ENCODE data around the gene DISP2.

DISP2 gene, protein sequence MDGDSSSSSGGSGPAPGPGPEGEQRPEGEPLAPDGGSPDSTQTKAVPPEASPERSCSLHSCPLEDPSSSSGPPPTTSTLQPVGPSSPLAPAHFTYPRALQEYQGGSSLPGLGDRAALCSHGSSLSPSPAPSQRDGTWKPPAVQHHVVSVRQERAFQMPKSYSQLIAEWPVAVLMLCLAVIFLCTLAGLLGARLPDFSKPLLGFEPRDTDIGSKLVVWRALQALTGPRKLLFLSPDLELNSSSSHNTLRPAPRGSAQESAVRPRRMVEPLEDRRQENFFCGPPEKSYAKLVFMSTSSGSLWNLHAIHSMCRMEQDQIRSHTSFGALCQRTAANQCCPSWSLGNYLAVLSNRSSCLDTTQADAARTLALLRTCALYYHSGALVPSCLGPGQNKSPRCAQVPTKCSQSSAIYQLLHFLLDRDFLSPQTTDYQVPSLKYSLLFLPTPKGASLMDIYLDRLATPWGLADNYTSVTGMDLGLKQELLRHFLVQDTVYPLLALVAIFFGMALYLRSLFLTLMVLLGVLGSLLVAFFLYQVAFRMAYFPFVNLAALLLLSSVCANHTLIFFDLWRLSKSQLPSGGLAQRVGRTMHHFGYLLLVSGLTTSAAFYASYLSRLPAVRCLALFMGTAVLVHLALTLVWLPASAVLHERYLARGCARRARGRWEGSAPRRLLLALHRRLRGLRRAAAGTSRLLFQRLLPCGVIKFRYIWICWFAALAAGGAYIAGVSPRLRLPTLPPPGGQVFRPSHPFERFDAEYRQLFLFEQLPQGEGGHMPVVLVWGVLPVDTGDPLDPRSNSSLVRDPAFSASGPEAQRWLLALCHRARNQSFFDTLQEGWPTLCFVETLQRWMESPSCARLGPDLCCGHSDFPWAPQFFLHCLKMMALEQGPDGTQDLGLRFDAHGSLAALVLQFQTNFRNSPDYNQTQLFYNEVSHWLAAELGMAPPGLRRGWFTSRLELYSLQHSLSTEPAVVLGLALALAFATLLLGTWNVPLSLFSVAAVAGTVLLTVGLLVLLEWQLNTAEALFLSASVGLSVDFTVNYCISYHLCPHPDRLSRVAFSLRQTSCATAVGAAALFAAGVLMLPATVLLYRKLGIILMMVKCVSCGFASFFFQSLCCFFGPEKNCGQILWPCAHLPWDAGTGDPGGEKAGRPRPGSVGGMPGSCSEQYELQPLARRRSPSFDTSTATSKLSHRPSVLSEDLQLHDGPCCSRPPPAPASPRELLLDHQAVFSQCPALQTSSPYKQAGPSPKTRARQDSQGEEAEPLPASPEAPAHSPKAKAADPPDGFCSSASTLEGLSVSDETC (N-terminal part only)

DNA sequence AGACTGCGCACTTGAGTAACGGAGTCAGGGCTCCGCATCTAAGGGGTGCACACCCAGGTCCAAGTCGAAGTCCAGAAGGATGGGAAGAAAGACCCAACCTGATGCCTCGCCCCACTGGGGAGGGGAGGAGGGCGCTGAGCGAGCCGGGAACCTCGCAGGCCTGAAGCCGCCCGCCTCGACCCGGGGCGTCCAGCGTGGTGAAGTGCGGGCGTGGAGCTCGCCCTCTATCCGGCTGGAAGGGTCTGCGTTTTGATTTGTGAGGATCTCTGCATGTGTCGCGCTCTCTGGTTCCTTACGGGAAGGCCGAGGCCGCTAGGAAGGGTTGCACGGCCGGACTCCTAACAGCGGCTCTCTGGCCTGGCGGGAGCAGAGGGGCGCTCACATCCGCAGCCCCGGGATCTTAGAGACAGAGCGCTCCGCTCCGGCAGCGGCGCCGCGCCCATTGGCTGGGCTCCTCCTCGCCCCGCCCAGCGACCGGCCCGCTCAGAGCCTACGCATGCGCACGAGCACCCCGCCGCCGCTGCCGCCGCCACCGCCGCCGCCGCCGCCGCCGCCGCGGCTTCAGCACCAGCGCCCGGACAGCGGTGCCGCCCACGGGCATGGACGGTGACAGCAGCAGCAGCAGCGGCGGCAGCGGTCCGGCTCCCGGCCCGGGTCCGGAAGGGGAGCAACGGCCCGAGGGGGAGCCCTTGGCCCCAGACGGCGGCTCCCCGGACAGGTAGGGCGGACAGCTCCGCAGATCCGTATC, at the start of gene DISP2:
Gene DISP2 (plus strand): TSS at position 497 of the 748 bp plus-strand sequence. CDS start 103 bp downstream, at position 600.
- in situ Hi-C loops (cut with MboI; ENCODE audit: low sequenced_read_pairs) = no loop called here

DNA sequence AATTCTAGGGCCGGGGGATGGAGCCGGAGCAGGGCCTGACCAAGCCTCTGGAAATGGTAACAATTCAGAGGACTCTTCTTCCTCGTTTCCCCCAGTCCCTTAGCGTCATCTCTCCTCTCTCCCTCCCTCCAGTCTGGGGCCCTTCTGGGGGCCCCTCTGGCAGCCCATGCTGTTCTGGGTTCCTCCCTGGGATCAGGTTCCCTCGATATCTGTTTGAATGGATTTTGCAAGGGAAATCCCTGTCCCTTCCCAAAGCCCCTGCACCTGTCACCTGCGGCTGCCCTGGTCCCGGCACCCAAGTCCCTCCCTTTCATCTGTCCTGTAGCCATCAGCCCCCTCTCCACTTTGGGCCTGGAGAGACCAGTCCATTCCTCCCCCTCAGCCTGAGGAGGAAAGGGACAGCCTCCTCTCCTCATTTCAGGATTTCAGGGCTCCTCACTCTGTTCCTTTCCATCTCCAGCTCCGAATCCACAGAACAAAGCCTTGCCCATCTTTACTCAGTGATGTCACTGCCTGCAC, 48.6 kb upstream of the DISP2 start:
- in situ Hi-C loops (cut with MboI; ENCODE audit: low sequenced_read_pairs) = no loop called here

DNA sequence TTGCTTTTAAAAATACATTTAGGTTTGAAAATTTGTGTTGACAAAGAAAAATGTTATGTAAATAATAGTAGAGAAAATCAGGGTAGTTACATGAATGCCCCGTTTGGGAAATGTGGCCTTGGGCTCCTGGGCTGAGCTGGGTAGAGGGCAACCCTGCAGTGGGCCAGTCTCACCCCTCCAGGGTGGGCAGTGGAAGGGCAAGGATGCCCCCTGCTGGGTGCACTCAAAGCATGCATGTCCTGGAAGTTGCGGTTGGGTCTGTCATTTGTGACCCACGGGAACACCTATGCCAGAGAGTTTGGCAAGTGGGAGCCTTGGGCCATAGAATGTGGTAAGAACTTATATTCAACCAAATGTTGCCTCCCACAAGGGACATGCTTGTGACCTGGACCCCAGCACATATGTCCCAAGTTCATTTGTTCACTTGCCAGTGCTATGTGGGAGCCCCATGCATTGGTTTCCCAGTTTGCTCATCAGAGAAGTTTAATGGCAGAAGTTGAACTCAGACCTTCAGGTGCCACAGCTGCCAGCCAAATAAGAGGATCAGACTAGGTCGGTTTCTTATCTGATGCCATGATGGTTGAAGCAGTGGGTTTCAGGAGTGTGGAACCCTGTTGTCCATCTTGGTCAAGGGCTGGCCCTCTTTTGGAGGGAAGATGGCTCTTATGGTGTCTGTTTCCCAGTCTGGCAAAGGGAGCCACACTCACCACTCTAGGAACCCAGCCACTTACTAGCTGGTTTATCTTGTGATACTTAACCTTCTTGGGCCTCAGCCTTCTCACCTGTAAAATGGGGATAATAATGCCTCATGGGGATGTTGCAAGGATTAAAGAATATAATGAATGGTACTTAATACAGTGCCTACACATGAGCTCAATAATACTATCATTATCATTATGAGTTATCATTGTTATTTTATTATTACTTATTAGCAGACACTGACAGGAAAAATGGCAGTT, 47.7 kb upstream of the DISP2 start:
- in situ Hi-C loops (cut with MboI; ENCODE audit: low sequenced_read_pairs) = no loop called here

DNA sequence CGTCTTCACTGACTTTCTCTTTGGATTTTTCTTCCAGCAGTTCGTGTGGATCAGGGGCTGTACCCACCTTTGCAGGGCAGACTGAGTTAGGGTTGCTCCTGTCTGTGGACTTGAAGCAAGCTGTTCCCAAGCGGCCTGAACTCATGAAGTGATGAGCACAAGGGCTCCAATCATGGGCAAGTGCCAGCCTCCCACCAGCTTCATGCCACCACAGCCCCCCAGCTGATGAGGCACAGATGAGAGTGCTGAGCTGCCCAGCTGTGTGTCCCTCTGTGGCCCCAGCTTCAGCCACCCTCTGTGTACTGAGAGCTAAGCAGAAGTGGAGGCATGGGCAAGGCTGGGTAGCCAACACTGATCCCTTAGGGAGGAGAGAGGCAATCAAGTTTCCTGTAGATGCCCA, 47.0 kb upstream of the DISP2 start:
- in situ Hi-C loops (cut with MboI; ENCODE audit: low sequenced_read_pairs) = no loop called here

DNA sequence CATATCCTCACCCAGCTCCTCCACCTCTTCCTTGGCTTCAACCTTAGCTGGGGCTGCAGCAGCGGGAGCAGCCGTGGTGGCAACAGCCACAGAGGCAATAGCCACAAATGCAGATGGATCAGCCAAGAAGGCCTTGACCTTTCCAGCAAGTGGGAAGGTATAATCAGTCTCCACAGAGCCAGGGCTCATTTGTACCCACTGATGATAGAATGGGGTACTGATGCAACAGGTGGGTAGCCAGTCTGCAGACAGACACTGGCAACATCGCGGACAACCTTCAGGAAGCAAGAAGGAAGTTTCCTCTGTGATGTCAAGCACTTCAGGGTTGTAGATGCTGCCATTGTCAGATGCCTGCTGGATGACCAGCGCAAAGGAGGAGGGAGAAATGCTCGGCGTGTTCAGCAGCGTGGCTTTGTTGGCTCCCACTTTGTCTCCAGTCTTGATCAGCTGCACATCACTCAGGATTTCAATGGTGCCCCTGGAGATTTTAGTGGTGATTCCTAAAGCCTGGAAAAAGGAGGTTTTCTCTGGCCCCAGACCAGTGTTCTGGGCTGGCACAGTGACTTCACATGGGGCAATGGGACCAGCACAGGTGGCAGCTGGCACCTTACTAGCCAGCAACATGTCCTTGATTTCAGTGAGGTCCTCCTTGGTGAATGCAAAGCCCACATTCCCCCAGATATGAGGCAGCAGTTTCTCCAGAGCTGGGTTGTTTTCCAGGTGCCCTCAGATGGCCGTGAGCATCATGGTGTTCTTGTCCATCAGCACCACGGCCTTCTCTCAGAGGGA, 45.5 kb upstream of the DISP2 start:
- in situ Hi-C loops (cut with MboI; ENCODE audit: low sequenced_read_pairs) = no loop called here

DNA sequence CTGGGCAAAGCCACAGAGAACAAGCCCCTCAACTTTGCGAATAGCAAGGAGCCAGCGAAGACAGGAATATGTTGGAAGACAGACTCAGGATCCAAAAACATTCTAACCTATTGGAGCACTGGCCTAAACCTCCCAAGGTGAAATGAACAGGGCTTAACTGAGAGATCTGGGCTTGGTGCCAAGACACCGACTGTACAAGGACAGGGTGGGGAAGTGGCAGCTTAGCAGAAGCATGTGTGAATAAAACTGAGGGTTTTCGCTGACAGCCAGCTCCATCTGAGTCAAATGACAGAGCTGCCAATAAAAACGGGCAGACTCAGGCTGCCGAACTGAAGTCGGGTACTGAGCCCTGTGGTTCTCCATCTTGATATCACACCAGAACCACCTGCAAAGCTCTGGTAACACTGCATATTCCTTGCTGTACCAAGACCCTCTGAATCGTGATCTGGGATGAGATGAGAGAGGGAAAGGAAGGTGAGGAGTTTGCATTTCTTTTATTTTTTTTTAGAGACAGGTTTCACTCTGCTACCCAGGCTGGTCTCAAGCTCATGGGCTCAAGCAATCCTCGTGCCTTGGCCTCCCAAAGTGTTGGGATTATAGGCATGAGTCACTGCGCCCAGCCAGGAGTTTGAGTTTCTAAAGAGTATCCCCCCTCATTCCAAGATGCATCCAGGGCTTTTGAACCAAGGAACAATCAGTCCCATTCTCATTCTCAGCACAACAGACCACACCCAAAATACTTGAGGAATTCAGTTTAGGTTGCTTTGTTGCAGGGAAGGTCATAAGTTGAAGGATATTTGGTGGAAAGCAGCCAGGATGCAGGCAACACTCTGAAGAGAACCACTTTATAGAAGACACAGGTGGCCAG, 44.3 kb upstream of the DISP2 start:
- in situ Hi-C loops (cut with MboI; ENCODE audit: low sequenced_read_pairs) = no loop called here

DNA sequence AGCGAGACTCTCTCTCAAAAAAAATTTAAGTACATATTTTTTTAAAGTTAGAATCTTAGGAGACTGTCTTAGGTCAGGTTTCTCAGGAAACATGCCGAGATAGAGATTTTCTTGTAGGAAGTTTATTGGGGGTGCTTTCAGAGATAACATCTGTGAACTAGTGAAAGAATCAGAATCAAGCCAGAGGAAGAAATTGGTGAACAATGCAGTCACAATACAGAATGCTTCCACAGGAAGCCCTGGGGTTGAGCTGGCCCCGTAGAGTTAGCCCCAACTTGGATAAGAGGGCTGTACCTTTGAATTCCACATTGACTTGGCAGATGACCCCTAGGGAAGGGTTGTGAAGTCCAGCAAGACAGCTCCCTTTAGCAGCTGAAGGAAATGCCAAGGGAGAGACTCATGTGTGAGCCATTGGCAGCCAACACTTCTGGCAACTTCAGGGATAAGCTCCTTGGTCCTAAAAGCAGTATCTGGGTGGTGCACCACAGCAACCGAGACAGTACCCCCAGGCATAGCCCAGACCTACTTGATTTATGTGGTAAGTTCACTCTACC, 43.2 kb upstream of the DISP2 start:
- in situ Hi-C loops (cut with MboI; ENCODE audit: low sequenced_read_pairs) = no loop called here

DNA sequence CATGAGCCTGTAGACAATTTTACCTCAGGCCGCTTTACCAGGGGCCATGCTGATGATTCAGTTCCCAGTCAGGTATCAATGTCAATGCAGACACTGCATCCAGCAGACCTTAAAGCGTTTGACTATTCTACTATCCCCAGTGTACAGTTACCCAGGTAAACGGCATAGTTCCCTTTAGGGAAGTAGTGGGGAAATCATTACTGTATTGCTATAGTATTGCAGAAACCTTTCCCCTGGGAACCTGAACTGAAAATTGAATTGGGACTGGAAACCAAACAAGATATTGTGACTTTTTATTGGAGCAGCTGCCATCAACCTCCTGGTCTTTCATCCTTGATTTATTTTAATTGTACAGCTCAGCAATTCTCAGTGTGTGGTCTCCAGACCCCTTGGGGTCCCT, 41.1 kb upstream of the DISP2 start:
- in situ Hi-C loops (cut with MboI; ENCODE audit: low sequenced_read_pairs) = no loop called here

DNA sequence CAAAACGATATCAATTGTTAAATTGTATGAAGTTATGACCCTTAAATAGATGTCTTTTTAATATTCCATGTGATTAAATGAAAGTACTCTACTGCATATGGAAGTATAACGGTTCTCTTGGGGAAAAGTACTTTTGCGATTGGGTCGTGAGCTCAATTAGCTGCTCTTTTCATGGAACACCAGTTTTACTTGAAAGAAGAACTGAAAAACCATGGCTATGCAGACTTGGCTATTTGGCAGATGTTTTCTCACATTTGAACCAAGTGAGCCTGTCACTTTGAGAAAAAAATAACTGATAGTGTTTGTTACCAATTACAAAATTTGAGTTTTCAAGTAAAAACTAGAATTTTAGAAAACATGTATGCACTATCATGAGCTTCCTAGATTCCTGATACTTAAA, 40.4 kb upstream of the DISP2 start:
- in situ Hi-C loops (cut with MboI; ENCODE audit: low sequenced_read_pairs) = no loop called here

DNA sequence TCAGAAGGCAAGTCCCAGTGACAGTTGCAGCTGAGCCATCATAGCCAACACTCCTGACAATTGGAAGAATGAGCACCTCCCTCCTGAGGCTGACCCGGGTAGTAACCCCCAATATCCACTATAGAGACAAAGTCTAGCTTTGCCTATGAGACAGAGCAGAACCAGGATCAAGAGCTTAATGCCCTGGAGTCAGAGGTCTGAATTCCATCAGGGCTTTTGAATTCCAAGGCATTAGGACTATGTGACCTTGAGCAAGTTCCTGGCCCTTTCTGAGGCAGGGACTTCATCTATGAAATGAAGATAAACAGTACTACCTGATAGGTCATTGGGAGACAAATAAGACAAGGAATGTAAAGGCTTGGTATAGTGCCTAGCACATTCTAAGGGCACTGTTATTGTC, 37.6 kb upstream of the DISP2 start:
- in situ Hi-C loops (cut with MboI; ENCODE audit: low sequenced_read_pairs) = no loop called here

DNA sequence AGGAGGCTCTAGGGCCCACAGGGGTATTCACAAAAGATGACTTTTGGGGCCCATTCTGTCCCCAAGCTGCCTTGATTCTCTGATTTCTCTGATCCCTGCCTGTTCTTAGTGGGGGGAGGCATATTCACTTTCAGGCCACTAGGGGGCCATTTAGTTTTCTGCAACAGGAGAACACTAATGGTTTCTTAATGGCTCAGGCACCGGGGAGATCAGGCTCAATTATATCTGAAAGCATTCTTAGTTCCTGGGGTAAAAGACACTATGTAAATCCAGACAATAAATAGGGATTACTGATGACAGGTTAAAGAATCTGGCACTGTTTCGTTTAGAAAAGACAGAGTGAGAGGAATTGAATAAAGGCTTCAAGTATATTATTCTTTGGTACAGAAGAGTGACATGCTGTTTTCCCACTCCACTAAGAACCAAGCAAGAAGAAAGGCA, 37.1 kb upstream of the DISP2 start:
- in situ Hi-C loops (cut with MboI; ENCODE audit: low sequenced_read_pairs) = no loop called here

DNA sequence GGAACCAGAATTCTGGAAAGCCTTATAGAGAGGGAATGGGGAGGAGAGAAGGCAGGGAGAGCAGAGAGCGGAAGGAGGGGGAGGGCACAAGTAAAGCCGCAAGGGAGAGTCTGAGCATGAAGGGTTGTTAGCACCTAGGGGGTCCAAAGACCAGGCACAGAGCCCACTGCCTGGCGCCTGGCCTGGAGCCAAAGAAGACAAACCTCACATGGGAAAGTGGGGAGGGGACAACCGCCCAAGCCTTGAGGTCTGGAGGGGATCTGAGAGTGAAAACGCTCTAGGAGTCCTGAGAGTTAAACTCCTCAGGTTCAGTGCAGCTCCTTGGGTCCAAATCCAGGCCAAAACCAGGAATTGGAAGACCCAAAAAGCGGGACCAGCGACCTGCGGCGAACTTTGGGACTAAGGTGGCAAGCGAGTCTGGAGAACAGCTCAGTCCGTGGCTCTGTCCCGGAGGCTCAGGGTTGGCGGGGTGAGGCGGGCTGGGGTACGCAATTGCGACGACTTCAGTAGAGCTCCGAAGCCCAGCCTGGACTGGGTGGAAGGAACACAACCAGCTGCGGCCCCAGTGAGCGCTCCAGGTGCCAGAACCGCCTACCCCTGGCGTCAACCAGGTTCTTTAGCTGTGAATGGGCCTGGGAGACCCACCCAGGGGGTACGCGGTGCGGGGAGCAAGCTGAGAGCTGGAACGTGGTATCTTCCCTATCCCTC, 35.3 kb upstream of the DISP2 start:
- in situ Hi-C loops (cut with MboI; ENCODE audit: low sequenced_read_pairs) = no loop called here

DNA sequence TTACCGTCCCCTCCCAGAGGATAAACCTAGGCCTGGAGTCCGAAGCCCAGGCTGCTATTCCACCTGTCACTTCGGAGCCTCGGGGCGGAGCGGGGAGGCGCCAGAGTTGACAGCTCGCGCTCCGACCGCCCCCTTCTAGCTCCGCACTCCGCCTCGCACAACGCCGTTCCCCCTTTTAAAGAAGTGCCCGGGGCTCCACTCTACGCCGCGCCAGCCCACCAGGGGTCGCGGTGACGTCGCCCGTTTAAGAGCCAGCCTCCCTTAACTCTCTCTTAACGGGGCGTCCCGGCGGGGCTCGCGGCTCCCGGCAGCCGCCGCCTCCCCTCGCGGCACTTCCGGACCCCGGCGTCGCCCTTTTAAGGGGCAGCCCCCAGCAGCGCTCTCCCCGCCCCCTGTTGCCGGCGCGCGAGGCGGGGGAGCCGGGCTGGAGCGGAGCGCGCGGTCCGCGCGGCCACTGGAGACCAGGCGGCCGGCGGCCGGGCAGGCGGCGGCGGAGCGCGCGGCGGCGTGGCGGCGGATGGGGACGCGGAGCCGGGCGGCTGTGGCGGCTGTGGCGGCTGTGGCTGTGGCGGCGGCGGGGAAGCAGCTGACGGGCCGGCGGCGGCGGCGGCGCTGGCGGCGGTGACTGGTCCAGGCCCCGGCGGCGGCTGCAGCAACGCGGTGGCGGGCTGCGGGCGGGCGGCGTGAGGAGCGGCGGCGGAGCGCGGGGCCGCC, 34.6 kb upstream of the DISP2 start, which contains the start of gene INAFM2:
Gene INAFM2 (plus strand): TSS at position 454 of the 714 bp plus-strand sequence. CDS start 364 bp downstream, outside the sequence.
- in situ Hi-C loops (cut with MboI; ENCODE audit: low sequenced_read_pairs) = no loop called here

DNA sequence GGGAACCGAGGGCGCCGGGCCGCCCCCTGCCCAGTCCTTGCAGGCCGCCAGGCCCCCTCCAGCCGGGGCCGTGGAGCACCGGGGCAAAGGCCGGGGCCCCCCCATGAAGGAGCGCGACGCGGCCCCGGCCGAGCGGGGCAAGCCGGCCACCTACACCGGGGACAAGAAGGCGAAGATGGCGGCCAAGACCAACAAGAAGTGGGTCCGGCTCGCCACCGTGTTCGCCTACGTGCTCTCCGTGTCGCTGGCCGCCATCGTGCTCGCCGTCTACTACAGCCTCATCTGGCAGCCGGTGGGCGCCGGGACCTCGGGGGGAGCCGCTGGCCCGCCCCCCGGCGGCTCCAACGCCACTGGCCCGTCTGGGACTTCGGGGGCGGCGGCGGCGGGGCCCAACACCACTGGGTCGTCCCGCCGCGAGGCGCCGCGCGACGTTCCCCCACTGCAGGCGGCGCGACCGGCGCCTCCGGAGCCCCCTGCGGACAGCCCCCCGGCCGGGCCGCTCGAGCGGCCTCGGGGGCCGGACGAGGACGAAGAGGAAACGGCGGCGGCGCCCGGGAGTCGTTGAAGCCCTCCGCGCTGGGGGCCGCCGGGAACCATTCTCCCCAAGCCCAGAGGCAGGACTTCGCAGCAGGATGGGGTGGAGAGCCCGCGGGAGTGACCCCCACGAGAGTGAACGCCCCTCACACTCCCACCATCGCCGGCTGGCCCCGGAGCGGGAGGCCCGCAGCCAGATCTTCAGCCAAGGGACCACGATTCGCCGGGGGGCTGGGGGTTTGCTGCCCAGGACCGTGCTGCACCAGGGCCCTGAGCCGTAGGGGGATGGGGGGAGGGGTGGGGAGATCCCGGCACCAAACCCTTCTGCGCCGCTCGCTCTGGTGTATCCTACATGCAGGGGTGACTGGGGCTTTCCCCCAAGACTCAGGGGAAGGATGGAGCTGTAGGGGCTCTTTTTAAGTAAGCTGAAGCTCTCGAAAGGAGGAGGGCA, 33.8 kb upstream of the DISP2 start:
- in situ Hi-C loops (cut with MboI; ENCODE audit: low sequenced_read_pairs) = no loop called here
